Measurements from ENCODE around the gene MACC1.

DNA sequence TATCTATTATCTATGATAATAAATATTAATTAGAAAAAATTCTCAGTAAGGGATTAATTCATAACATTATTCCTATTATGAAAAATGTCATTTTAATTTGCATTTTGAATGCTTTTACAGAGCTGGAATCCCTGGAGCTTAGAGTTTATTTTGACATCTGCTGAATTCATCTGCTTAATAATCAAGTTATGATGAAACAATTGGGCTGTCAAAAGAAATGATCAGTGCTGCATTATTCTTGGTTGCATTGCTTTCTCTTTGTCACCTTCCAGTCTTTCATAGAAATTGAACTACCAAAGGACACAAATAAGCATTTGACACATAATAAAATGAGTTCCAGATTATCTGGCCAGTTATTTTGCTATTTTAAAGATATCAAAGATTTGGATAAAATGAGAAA is 40.0 kb upstream of the MACC1 start:
- TF ChIP-seq YY1 (IDR thresholded peaks at IDR 0.05; ENCODE audit: insufficient read depth, insufficient read length) (no peak), ZNF274 (IDR thresholded peaks at IDR 0.05; ENCODE audit: low read depth, low read length) (no peak), SUZ12 (IDR thresholded peaks at IDR 0.05; ENCODE audit: extremely low read depth, insufficient read depth, insufficient read length) (no peak)

Data from NT2/D1 (cell line).